Non-pigmented ciliary epithelial cell (primary cell): Measurements from ENCODE around the gene KIR2DL3.

Experiments used
- DNase-seq: peaks from one replicate; pipeline ENCODE4 v3.0.0-alpha.2; 2010; ENCODE audit warnings: low read depth

The KIR2DL3 gene

DNA sequence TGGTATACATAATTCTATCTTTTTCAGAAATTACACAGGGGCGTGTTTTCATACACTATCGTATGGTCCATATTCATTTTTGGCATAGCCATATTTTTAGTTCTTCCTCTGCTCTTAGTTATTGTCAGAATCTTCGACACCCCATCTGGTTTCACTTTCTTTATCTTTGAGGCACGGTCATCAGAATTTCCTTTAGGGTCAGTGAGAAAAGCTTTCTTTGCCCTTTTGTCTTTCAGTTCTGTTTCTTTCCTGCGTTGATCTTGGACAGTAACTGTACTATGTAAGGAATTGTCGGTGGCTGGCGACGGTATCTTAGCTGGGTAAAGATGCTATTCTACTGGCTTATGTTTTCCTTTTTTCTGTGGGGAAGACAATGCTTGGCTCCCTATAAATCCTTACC is 54.5 kb downstream of the KIR2DL3 start:
- no peak for DNase-seq

DNA sequence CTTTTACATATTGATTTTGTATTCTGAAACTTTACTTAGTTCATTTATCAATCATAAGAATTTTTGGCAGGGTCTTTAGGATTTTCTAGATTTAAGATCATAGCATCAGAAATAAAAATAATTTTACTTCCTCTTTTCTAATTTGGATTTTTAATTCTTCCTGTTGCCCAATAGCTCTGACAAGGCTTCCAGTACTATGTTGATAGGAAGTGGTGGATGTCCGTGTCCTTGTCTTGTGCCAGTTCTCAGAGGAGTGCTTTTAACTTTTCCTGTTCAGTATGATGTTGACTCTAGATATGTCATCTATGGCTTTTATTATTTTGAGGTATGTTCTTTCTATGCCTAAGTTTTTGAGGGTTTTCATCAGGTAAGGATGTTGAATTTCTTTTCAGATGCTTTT is 57.4 kb downstream of the KIR2DL3 start:
- no peak for DNase-seq
